GM19043 (cell line): ENCODE results near the gene SBF1.

Experiments
- ATAC-seq: cut with Tn5 transposase; IDR thresholded peaks from one replicate; pipeline ENCODE4 v1.9.1; 2021; ENCODE audit warnings: low read depth; ENCODE audit not compliant: unreplicated experiment

Gene SBF1

DNA sequence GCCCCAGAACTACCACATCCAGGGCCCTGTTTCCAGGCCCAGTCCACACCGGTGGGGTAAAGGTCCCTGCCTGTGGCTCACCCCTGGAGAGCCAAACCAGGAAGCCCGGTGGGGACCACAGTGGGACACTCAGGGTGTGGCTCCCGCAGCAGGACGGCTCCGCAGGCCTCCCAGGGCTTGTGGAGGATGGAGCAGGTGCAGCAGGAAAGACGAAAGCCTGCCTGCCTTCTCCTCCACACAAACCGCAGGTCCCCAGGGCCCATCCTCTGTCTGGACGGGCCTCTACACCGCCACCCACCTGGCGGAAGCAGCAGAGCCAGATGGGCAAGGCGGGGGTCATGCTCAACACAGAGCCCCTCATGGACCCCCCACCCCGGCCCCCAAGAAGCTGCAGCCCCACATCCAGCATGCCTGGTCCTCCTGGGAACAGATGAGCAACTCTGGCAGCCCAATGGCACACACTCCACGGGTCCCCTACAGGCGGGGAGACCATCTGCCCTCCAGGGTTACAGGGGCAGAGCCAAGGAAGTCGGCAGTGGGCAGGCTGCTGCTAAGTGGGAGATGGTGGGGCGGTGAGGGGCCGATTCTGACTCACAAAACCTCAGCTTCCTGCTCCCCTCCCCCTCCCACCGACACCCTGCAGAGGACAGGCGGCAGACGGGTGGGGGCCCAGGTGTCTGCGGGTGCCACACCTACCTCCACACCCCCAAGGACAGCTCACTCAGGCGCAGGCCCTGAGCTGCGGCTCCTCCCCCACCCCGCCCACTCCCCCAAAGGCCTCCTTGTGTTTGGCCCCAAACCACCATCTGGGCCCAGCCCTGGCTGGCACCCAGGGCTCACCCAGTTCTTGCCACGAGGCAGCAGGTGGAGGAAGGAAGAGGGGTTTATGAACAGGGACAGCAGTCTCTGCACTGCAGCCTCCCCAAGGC lies 5.2 kb downstream of the SBF1 start:
- peak; percentile 44 for ATAC-seq

DNA sequence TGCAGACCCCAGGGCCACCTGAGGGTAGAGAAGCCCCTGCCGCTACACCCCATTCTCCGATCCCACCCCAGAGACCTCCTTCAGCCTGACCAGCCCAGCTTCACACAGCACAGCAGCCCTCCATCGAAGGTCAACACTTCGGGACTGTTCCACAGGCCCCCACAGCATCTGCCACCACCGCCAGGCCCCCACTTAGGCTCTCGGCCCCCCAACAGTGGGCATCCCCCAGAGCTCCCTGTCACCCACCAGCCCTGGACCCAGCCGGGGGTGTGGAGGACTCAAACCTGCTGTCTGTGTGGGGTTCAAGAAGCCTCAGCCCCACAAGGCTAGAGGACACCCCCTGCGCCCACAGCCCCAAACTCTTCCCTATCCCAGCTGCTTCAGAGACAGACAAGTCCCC lies 6.2 kb downstream of the SBF1 start:
- ATAC-seq: no peak

DNA sequence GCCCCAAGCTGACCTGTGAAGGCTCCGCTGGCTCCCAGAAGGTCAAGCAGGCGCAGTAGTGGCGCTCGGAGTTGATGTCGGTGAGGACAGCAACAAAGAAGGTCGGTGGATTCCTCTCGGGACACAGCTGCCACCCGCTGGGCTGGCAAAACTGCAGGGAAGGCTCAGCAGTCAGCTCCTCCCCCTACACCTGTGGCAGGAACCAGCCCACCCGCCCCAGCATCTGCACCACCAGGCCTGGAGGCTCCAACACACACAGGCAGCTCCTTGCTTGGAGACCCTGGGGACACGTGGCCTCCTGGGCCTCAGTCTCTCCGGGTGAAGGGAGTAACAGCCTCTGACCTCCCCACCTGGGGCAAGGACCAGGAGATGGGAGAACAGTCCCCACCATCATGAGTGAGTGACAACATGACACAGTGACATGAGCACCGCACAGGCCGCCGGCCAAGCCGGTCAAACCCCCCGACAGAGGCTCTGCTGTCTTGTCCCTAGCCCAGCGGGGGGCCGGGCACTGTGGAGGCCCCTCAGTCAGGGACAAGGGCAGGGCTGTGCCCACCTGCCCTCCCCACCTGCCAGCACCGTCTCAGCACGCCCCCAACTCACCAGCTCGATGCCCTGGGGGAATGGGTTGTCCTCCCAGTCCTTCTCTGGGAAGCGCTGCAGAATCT lies 6.9 kb downstream of the SBF1 start:
- no peak for ATAC-seq

DNA sequence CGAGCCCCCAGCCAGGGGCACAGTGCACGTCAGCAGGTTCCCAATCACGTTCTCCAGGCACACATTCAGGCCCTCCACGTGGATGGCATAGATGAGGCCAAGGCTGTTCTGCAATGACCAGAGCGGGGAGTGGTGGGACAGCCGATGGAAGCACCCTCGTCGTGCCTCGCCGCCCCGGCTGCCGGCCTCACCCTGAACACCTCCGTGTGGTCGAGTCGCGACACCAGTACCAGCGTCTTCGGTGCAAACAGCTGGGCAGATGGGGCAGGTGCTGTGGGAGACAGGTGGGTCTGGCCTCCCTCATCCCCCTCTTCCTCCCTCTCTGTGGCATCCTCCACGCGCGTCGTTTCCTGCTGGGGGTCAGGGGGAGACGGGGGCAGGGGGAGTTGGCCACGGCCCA lies 7.5 kb downstream of the SBF1 start:
- ATAC-seq: no peak

DNA sequence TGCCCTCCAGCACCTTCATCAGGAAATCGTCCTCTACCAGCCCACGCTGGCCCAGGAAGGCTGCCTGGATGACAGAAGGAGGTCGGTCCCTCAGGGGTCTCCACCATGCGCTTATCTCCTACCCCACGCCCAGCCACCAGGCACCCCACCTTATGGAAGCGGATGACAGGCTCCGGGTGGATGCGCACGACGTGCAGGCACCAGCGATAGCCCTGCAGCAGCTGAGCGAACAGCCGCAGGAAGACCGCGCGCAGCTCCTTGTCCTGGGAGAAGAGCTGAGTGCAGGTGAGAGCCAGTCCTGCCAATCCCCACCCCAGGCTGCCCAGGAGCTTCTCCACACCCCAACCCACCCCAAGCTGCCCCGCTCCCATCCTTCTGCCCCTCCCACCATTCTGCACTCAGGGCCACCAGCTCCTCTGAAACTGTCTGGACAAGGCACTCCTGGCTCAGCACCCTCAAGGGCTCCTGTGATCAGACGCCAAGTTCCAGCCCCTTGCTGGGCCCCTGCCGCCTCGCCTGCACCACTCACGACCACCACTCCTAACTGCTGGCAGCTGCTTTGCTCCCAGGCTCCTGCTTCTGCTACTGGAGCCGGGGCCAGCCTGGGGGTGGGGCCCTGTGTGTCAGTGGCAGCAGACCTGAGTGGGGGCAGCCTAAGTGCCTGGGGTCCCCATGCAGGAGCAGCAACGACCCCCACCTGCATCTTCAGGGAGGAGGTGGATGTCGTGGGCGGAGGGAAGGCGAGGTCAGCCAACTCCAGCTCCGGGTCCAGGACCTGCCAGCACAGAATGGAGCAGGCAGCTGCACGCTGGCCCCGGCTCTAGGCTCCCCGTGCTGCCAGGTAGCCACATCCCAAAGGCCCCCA lies 9.5 kb downstream of the SBF1 start:
- ATAC-seq: no peak

DNA sequence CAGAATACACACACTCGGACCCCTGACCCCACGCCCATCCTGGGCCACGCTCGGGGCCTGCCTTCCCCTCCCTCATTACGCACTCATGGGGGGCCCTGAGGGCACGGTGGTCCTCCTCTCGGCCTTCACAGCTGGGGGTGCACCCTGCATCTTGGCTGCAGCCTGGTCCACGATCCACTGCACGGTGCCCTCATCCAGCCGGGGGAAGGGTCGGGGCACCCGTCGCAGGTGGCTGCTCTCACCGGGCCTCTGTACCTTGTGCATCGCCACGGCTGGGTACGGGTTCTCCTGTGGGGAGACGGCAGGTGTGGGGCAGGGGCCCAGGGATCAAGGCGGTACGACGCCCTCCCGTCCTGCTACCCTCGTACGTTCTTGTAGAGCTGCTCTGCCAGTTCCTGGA lies 10.4 kb downstream of the SBF1 start:
- ATAC-seq: no peak

DNA sequence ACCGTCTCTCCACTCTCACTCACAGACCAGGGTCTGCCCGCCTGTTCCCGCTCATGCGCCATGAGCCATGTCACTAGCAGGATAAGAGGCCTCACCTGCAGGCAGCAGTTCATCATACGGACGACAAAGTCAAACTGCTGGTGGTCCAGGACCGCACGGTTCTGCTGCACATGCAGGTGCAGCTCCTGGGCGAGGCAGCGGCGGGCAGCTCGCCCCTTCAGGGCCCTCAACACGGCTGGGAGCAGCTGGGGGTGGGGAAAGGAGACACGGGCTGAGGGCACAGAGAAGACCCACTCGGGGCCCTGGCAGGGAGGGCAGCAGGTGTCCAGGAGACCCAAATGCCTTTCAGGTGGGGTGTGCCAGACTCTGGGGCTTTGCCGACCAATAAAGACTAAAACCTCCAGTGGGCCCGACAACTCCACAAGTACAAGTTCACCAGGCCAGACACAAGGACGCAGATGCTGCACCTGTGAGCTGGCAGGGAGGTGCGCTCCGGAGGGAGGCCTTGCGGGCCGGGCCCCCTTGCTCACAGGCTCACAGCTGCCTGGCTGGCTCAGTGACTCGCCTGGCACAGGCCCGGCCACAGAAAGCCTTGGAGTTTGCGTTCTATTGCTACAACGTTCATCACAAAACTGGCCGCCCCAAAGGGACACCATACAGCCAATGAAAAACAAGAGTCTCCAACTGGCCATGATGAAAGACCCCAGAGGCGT lies 11.5 kb downstream of the SBF1 start:
- ATAC-seq: no peak

DNA sequence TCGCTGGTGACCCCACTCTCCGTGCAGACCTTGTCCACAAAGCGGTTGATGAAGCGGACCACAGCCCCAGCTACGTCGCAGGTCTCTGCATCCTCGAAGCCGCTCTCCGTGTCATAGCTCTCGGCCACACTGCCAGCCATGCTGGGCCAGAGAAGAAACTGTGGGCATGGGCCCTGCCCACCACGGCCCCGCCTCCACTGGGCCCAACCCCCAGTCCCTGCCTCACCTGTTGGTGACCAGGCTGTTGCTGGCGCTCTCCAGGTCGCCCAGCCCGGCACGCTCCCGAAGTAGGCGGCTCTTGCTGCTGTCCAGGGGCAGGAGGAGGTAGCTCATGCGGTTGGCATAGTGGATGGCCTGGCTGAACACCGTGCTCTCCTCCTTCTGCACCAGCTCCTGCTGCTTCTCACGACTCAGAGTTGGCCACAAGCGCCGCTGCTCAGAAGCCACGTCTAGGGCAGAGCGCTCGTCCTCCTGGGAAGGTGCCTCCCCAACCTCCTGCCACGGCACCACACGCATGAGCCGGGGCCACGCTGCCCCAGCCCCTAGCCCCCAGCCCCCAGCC lies 12.8 kb downstream of the SBF1 start:
- no peak for ATAC-seq

DNA sequence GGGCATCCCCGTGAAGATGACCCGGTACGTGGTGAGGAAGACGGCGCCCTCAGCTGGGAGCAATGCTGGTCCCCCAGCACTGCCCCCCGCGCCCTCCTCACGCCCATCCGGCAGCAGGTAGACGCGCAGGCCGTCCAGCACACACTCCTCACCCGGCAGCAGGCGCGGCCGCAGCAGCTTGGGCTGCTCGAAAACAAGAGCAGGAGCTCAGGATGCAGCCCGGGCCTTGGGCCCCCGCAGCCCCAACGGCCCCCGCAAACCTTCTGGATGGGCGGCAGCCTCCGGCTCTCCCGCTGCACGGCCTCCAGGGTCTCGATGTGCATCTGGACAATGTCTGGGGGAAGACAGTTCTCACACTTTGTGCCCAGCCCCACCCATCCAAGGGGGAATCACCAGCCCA lies 13.3 kb downstream of the SBF1 start:
- no peak for ATAC-seq

DNA sequence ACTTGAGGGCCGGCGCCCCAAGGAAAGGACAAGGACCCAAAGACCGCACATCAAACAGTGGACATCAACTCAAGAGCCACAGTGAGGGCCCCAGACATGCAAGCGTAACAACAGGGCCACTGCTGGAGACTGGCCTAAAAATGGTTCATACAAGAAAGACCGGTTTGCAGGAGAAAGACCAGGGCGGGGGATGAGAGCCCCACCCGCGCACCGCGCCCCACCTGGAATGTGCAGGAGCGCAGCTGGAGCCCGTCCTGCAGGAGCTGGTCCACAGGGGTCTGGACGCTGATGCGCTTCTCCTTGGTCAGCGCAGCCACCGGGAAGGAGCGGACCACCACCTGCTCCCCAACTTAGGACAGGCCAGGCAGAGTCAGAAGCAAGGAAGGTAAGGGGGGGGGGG lies 13.9 kb downstream of the SBF1 start:
- no peak for ATAC-seq

DNA sequence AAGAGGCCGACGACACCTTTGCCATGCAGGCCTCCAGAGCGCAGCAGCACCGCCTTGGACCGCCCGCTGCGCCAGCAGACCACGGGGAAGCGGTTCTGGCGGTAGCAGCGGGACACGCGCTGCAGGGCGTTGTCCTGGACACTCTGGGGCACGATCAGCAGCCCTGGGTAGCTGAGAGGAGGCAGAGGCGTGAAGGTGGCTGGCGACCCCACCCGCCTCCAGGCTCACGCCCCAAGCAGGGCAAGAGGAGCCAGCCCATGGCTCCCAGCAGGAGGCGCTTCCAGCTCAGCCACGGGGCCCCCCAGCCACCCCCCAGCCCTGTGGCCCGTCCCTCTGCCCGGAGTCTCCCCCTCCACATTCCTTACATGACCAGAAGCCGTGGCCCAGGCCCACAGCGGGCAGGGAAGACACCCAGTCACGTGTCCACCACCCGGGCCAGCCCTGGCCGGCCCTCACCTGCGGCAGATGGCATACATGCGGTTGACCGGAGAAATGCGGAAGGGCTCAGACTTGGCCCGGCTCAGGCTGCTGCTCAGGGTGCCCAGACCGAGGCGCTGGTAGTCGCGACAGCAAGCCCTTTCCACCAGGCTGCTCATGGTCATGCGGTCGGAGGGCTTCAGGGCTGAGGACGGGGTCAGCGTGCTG lies 15.2 kb downstream of the SBF1 start:
- no peak for ATAC-seq

DNA sequence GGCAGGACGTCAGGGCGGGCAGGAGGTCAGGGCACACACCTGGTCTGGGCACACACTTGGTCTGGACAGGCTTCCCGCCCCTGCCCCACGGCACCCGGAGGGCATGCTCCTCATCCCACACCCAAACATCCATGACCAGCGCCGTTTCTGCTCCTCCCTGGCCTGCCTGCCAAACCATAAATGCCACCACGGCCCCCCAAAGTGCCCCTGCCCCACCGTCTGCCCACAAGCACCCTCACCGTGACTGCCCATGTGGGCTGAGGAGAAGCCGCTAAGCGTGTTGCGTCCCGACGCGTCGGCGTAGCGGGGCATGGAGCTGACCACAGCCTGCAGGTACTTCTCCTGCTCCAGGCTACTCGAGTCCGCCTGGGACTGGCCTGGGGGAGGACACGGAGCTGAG lies 15.8 kb downstream of the SBF1 start:
- ATAC-seq: no peak

DNA sequence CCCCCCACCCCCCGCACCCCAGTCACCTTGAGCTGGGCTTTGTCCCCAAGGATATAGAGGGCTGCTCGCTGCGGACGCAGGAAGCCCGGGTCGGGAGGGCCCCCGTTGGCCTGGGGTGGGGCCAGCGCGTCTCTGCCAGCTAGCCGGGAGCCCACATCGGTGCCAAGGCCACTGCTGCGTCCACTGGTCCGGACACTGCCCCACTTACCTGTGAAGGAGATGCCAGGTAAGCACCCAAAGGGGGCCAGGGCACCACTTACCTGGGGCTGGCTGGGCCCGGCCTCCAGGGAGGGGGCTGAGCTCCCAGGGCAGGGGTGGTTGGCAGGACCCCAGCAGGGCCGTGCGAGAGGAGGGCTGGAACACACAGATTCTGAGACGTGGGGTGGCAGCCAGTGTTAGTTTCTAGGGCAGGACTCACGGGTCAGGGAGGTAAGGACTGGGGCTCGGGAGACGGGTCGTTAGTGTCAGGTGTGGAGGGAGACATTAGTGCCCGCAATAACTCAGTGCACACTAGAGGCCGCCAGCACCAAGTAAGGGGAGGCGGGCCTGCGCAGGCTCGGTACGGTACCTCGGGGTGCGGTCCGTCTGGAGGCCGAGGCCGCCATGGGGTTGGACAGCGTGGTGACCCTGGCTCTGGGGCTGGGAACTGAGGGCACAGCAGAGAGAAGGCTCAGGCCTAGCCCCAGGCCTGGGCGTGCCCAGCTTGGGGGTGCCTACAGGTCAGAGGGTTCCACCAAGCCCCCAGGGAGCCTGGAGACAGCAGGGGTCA lies 18.2 kb downstream of the SBF1 start:
- ATAC-seq: no peak

DNA sequence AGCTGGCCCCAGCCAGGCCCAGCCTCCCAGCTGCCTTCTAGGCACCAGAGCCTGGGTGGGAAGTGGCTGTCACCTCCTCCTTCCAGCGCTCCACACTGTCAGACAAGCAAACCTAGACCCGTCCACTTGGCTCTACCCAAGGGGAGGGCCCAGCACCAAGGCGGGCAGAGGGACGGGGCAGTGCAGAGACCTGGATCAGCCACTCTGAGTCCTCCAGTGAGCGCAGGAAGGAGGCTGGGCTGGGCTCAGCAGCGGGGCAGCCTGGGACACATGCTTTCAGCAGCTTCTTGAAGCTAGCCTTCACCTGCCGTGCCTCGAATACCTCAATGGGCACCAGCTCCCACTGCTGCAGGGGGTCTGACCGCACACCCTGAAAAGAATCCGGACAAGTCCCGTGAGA lies 18.8 kb downstream of the SBF1 start:
- ATAC-seq: no peak

DNA sequence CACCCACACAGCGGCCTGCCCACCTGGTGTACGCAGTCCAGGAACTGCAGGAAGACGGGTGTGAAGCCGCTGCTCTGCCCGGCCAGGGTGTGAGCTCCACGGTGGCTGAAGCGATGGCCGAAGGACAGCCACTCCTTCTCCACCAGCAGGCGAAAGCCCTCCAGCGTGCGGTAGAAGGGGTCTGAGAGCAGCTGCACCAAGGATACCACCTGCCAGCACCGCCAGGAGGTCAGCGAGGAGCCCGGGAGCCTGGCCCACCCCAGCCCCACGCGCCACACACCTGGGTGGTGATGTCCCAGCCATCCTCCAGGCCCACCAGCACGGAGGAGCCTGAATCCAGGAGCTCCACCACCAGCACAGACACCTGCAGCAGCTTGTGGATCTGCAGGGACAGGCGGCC lies 19.6 kb downstream of the SBF1 start:
- ATAC-seq: no peak

DNA sequence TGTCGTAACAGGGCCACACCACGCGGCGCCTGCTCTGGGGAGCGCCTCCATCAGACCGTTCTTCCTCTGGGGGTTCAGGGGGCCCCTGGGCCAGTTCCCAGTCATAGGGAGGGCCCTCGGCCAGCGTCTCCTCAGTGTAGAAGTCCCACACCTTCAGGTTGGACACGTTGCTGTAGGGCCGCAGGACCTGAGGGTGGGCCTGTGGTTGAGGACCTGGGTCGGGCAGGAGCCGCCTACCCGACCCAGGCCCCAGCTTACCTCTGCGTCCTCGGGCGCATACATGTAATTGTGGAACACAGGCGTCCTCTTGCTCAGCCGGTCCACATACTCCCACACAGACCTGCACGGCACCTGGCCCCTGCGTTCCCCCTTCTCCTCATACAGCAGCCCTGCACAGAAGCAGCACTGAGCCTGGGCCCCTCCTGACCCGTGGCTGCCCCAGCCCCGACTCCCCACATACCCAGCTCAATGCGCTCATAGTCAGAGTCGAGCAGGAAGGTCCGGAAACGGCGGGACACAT lies 20.2 kb downstream of the SBF1 start:
- no peak for ATAC-seq

DNA sequence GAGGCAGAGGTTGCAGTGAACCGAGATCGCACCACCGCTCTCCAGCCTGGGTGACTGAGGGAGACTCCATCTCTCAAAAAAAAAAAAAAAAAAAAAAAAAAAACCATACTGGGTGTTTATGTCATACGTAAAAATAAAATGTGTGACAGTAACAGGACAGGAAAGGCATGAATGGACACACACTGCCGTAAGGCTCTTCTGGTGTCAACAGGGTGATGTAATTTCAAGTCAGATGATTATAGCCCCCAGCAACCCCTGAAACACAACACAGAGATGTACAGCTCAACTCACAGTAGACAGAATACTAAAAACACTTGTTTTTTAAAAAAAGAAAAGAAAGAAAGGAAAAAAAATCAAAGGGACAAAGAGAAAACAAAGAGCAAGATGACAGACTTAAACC lies 22.2 kb downstream of the SBF1 start:
- no peak for ATAC-seq

DNA sequence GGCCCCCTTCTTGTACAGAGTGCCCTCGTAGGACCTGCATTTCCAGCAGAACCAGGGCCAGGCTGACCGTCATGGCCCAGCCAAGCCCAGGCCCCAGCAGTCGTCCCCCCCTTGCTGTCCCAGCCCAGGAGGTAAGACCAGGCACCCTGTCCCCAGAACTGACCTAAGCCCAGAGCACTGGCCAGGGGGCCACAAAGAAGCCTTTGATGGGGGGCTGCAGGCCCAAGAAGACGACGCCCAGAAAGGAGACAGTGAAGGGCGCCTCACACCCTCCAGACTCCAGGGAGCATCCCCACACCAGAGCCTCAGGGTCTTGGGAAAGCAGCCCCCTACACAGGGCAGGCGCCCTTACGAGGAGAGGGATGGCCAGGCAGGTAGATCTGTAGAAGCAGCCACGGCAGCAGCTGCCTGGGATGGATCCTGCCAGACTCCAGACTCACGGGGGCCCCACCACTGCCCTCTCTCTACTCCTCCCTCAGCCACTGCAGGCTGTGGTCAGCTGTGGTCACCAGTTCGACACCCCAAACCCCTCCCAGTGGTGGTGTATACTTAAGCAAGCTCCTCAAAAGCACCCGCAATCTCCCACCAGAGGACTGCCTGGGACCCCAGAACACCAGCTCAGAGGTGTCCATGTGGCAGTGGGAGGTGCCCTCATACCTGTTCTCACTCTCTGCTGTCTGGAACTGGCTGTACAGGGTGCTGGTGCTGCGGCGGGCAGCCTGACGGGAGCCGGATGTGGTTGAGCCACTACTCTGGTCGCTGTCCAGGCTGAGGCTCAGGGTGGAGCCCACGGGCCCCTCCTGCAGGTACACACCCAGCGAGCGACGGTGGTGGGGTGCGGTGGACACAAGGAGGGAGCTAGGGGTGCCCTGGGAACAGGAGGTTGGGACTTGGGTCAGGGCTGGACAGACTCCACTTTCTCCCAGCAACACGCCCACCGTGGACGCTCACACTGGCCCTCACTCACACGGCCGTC lies 27.0 kb downstream of the SBF1 start:
- ATAC-seq: no peak
